ENCODE results near the gene ADAM22.
"Not testable (repeated sequence)": the region's sequence is repeated elsewhere in the genome, so short reads cannot be mapped to it uniquely, and the experiment has no call there.

Gene ADAM22

GRCh38 chr7:87912121-87912520 lies 21.9 kb upstream of the ADAM22 start:
- TF ChIP-seq MAX (IDR thresholded peaks at IDR 0.05; ENCODE audit: low read depth, low read length) (0 out of 2 replicates have a peak, but pooled peaks have one; percentile 27), MYC (IDR thresholded peaks at IDR 0.05; ENCODE audit: low read depth, low read length) (no peak), CTCF (IDR thresholded peaks at IDR 0.05; ENCODE audit: low read depth, low read length) (no peak)
- H3K4me3 ChIP-seq (ENCODE audit: low read depth, low read length): no peak overlapping the region
- DNase-seq (ENCODE audit: low read depth): peak; percentile 75

GRCh38 chr7:87918740-87919139 lies 15.3 kb upstream of the ADAM22 start:
- TF ChIP-seq CTCF (IDR thresholded peaks at IDR 0.05; ENCODE audit: low read depth, low read length): no peak
- TF ChIP-seq MYC (IDR thresholded peaks at IDR 0.05; ENCODE audit: low read depth, low read length): no peak
- no peak for TF ChIP-seq POLR2A (IDR thresholded peaks at IDR 0.05; ENCODE audit: extremely low read depth, insufficient read length)
- TF ChIP-seq MAX (IDR thresholded peaks at IDR 0.05; ENCODE audit: low read depth, low read length): no peak
- H3K4me3 ChIP-seq (ENCODE audit: low read depth, low read length): no peak overlapping the region
- DNase-seq (ENCODE audit: low read depth): no peak

- DNase-seq (ENCODE audit: low read depth): no peak
- no peak for TF ChIP-seq CTCF (IDR thresholded peaks at IDR 0.05; ENCODE audit: low read depth, low read length)
- TF ChIP-seq MAX (IDR thresholded peaks at IDR 0.05; ENCODE audit: low read depth, low read length): no peak
- no peak for TF ChIP-seq POLR2A (IDR thresholded peaks at IDR 0.05; ENCODE audit: extremely low read depth, insufficient read length)
- no peak for TF ChIP-seq MYC (IDR thresholded peaks at IDR 0.05; ENCODE audit: low read depth, low read length)
- H3K4me3 ChIP-seq (ENCODE audit: low read depth, low read length): no peak overlapping the region
These were observed 14.2 kb upstream of the ADAM22 start for GRCh38 chr7:87919875-87920274.

GRCh38 chr7:87920578-87920977 lies 13.5 kb upstream of the ADAM22 start:
- DNase-seq (ENCODE audit: low read depth): no peak
- no peak for TF ChIP-seq MAX (IDR thresholded peaks at IDR 0.05; ENCODE audit: low read depth, low read length)
- no peak for TF ChIP-seq MYC (IDR thresholded peaks at IDR 0.05; ENCODE audit: low read depth, low read length)
- no peak for TF ChIP-seq POLR2A (IDR thresholded peaks at IDR 0.05; ENCODE audit: extremely low read depth, insufficient read length)
- TF ChIP-seq CTCF (IDR thresholded peaks at IDR 0.05; ENCODE audit: low read depth, low read length): no peak
- no peak overlapping the region for H3K4me3 ChIP-seq (ENCODE audit: low read depth, low read length)

GRCh38 chr7:87922759-87923395 lies 11.2 kb upstream of the ADAM22 start:
- not testable (repeated sequence) for DNase-seq (ENCODE audit: low read depth); H3K4me3 ChIP-seq (ENCODE audit: low read depth, low read length)

- peak; percentile 96 for DNase-seq (ENCODE audit: low read depth)
- TF ChIP-seq MAX (IDR thresholded peaks at IDR 0.05; ENCODE audit: low read depth, low read length) (no peak), MYC (IDR thresholded peaks at IDR 0.05; ENCODE audit: low read depth, low read length) (no peak), CTCF (IDR thresholded peaks at IDR 0.05; ENCODE audit: low read depth, low read length) (peak; percentile 43), POLR2A (IDR thresholded peaks at IDR 0.05; ENCODE audit: extremely low read depth, insufficient read length) (no peak)
These were observed 7.2 kb upstream of the ADAM22 start for GRCh38 chr7:87926581-87927461.

More at GRCh38 chr7:87926581-87927461, 7.2 kb upstream of the ADAM22 start:
- H3K4me3 ChIP-seq (ENCODE audit: low read depth, low read length): no peak overlapping the region

Measured in NB4 (cell line).